NK-92 (cell line): Measurements from ENCODE around the gene TRAPPC2B.
"Not testable (repeated sequence)": the region's sequence is repeated elsewhere in the genome, so short reads cannot be mapped to it uniquely, and the experiment has no call there.

Source experiments
- DNase-seq: peaks from one replicate; lab custom pipeline; 2025; ENCODE audit not compliant: unreplicated experiment; lab: John Stamatoyannopoulos, UW

Gene TRAPPC2B

DNA sequence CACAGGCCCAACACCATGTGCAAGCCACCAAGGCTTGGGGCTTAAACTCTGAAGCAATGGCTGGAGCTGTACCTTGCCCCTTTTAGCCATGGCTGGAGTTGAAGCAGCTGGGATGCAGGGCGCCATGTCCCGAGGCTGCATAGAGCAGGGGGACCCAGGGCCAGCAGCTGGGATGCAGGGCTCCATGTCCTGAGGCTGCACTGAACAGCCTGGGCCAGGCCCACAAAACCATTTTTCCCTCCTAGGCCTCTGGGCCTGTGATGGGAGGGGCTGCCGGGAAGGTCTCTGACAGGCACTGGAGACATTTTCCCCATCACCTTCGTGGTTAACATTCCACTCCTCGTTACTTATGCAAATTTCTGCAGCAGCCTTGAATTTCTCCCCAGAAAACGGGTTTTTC lies 10.8 kb downstream of the TRAPPC2B start:
- DNase-seq: no peak

DNA sequence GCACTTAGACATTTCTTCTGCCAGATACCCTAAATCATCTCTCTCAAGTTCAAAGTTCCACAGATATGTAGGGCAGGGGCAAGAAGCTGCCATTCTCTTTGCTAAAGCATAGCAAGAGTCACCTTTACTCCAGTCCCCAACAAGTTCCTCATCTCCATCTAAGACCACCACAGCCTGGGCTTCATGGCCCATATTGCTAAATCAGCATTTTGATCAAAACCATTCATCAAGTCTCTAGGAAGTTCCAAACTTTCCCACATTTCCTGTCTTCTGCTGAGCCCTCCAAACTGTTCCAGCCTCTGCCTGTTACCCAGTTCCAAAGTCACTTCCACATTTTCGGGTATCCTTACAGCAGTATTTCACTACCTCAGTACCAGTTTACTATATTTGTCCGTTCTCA lies 11.3 kb downstream of the TRAPPC2B start:
- DNase-seq: not testable (repeated sequence)

DNA sequence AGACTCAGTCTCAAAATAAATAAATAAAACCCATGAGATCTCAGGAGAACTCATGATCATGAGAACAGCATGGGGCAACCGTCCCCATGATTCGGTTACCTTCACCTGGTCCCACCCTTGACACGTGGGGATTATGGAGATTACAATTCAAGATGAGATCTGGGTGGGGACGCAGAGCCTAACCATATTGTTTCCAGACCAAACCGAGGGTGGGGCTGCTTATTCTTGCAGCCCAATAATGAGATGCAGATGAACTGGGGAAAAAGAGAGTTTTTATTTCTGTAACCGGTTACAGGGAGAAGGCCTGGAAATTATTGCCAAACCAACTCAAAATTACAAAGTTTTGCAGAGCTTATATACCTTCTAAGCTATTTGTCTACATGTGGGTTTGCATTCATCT lies 12.8 kb downstream of the TRAPPC2B start:
- DNase-seq: no peak

DNA sequence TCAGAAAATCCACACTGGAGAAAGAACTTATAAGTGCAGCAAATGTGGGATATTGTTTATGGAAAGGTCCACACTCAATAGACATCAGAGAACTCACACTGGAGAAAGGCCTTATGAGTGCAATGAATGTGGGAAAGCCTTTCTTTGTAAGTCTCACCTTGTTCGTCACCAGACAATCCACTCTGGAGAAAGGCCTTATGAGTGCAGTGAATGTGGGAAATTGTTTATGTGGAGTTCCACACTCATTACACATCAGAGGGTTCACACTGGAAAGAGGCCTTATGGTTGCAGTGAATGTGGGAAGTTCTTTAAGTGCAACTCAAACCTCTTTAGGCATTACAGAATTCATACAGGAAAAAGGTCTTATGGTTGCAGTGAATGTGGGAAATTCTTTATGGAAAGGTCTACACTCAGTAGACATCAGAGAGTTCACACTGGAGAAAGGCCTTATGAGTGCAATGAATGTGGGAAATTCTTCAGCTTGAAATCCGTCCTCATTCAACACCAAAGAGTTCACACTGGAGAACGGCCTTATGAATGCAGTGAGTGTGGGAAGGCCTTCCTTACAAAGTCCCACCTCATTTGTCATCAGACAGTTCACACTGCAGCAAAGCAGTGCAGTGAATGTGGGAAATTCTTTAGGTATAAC lies 14.3 kb downstream of the TRAPPC2B start:
- DNase-seq: no peak

DNA sequence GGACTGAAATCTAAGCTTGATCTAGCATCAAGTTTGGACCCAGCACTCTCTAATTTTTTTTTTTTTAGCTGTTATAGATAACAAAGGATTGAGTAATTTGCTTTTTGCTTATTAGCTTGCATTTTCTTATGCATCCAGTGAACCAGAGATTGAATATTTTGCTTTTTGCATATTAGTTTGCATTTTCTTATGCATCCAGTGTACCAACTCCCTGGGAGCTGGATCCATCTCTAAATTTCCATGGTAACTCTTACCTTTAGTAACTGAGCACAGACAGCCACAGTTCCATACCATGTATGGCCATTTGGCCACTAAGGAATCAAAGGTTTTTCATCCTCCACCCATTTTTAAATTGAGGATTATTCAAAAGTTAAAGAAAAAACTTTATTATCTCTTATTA lies 17.6 kb downstream of the TRAPPC2B start:
- no peak for DNase-seq

DNA sequence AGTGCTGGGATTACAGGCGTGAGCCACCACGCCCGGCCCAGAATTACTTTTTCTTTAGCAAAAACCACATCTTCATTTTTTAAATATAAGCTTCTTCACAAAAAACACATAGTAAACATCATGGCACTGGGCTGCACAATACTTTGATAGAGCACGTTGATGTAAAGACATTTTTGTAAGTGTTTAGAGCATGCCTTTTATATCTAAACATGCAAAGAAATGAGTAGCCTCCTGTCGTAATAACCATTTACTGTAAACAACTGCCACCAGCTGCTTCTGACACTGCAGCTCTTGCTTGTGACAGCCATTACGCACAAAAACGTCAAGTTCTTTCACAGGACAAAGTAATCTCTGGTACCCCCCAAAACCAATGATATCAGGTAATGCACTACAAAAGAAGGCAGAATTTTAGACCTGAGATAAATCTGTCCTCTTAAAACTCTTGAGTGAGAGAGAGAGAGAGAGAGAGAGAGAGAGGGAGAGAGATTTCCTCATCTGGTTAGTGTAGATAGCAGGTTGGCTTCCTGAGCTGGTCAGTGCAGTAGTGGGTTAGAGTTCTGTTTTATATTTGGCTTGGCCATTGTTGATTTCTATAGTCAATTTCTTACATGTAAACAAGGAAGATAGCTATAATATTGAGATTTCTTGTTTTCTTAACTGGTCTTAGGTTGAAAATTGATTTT lies 19.6 kb downstream of the TRAPPC2B start:
- no peak for DNase-seq

DNA sequence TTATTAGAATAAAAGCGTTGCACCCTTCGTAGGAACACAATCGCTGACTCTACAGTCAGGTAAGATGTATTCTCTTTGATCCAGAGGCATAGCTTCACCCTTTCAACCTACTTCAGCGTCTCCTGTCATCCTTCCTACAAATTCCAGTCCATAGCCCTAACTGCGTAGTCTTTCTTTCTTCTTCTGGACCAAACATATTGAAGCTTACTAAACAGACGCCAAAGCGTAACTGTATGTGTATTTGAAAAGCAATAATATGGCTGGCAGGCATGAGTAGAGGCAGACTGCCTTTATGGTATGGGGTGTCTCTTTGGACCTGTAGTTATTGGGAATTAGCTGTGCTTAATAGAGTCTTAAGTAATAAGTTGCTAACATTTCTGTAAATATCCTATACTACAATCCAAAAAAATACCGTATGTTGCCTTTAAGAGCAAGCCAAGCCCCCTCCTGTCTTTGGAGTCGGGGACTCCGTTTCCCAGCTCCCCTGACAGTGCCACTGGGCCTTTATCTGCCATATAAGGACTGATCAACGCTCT lies 25.9 kb downstream of the TRAPPC2B start:
- DNase-seq: no peak

DNA sequence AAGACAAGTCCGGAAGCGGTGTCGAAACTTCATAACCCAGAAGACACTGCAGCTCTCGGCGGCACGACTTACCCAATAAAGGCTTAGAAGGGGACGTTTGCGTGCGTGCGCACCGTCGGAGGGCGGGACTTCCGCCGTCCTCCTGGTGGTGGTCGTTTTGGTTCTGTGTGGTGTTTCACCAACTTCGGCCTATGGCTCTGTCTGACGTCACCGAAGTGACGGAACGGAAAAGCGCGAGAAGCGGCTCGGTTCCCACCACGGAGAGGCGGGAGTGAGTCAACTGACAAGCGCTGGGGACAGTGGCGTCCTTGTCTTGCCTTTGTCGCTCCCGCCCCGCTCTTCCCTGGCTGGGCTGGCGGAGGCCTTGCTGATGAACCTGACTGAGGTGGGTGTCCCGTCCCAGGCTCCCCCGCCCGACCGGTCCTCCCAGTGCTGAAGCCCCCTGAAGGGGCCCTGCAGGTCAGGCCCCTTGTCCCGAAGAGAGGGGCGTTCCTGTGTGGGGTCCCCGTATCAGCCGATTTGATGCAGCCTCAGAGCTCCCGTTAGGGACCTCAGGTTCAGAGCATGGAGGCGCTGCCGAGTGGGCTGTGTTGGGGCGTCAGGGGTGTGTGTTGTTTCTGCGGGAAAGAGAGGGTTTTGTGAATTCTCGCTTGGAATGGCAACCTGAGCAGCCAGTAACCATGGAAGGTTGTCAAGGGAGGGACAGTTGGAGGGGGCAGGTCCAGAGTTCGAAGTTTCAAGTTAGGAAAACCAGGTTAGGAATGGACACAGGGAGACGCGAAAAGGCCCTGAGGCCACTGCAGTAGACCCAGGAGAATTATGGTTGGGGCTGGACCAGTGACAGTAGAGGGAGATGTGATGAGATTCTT lies 26.6 kb downstream of the TRAPPC2B start, which contains the start of gene ZNF548:
Gene ZNF548, plus strand, starts transcription at position 125 of the 869 bp plus-strand sequence. Its CDS starts 246 bp downstream, at position 371.
- peak; percentile 91 for DNase-seq

DNA sequence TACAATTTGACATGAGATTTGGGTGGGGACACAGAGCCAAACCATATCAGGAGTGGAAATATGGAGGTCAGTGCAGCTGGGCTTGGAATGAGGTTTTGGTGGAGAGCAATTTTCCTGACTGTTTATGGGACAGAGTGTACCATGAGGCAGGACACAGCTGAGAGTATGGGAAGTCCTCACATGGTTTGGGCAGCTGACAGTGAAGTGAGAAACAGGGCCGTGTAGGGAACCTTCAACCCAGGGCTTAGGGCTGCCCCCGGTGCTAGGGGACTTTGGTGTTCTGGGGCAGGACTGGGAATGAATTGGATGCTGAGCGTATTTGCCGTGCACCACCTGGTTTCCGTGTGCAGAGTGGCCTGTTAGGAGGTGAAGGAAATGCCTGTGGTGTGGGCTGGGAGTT lies 32.4 kb downstream of the TRAPPC2B start:
- no peak for DNase-seq

DNA sequence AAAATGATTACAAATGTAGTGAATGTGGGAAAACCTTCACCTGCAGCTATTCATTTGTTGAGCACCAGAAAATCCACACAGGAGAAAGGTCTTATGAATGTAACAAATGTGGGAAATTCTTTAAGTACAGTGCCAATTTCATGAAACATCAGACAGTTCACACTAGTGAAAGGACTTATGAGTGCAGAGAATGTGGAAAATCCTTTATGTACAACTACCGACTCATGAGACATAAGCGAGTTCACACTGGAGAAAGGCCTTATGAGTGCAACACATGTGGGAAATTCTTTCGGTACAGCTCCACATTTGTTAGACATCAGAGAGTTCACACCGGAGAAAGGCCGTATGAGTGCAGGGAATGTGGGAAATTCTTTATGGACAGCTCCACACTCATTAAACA lies 35.5 kb downstream of the TRAPPC2B start:
- no peak for DNase-seq

DNA sequence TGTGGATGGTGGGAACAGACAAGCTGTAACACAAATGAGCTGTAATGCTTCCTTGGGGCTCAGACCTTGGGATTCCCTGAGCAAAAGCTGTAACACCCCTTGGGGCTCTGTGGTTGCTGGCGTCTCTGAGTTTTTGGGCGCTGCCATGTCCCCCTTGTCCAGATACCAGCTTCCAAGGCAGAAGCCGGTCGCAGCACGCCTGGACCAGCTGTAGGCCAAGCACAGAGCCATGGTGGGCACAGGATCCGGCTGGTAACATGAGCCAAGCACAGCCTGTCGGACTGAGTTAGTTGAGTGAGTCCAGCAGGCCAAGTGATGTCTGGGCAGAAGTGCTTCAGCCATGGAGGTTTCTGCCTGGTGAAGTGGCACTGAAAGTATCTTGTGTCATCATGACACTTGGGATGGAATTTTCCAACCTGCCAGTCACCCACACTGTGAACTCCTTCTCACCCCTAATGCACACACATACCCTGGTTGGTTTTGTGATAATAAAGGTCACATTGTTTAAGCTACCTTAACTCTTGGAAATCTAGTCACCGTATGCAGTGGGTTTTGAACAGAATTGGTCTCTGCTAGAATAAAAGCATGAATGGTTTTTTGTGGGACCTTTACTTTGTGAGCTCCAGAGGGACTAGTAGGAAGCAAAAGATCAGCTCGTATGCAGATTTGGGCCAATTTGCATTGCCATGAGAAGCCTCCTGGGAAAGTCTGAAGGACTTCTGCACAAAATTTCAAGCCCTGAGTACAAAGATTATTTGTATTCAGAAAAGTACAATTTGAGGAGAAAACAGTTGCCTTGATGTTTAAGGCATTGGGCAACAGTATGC lies 40.6 kb downstream of the TRAPPC2B start:
- no peak for DNase-seq

DNA sequence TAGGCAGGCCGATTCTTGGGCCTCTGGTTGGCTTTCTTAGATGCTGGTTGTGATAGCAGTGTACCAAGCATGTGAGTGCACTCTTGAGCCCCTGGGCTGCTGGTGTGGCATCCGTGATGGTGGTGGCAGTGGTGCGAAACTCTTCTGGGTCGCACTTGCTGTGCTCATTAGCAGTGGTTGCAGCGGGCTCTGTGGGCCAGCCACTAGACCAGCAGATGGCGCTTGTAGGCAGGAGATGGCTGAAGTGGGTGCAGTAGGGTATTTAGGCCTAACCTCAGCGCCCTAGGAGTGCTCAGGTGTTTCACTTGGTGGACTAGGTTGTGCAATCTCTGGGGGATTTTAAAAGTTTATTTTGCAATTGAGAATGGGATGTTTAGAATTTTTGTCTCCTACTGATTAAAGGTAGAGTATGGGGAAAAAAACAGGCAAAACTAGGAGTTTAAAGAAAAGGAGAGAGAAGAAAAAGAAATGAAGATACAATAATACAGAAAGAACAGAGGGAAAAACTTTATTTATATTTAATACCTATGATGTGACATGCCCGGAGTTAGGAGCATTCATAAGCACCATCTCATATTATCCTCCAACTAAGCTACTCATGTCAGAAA lies 43.3 kb downstream of the TRAPPC2B start:
- no peak for DNase-seq

DNA sequence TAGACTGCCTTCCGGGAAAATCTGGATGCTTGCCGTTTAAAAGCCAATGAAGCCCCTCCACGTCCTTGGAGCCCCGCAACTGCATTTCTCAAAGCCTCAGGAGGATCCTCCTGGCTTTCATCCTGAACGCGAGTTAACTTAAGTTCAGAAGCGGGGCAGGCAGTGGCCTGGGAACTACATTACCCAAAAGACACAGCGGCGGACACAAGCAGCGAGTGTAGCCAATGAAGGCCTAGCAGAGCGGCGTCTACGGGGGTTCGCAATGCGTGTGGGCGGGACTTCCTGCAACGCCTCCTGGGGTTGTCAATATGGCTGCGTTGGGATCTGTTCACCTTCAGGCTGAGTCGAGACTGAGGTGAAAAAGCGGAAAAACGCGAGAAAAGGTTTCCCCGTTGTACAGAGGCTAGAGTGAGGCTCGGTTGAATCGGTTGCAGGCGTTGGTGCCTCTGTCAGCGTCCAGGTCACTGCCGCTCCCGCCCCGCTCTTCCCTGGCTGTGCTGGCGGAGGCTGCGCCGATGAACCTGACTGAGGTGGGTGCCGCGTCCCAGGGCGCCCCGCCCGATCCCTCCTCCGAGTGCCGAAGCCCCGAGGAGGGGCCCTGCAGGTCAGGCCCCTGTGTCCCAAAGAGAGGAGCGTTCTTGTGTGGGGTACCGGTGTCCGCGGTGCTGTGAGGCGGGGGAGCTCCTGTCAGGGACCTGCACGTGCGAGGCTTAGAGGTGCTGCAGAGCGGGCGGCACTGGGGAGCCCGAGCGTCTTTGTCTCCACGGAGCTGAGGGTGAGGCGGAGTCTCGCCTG lies 47.7 kb downstream of the TRAPPC2B start, which contains the start of gene ZNF17:
Gene ZNF17, plus strand, starts transcription at position 285 of the 795 bp plus-strand sequence. CDS start 2,455 bp downstream, outside the sequence.
- DNase-seq: peak; percentile 49
